Mesendoderm (in vitro differentiated cells): ENCODE measurements around the gene SESN2.

Experiments
- DNase-seq: peaks from one replicate; pipeline ENCODE4 v3.0.0; 2013
- H2AK5ac ChIP-seq: 2 replicates; pipeline ENCODE4 v1.6.1; 2013; ENCODE audit warnings: low read length, inconsistent platforms
- H2BK120ac ChIP-seq: 2 replicates; pipeline ENCODE4 v1.6.1; 2013; ENCODE audit warnings: low read depth, mild to moderate bottlenecking, low read length, moderate library complexity, mixed read lengths
- H2BK15ac ChIP-seq: replicated peaks from 2 replicates; pipeline ENCODE4 v1.6.1; 2013; ENCODE audit warnings: low read depth, mild to moderate bottlenecking, moderate library complexity
- H2BK5ac ChIP-seq: 2 replicates; pipeline ENCODE4 v1.6.1; 2013; ENCODE audit warnings: low read length, inconsistent platforms
- H3K18ac ChIP-seq: 2 replicates; pipeline ENCODE4 v1.6.1; 2013; ENCODE audit warnings: mild to moderate bottlenecking, low read length, mixed read lengths
- H3K23ac ChIP-seq: one replicate; pipeline ENCODE4 v1.6.1; 2013; ENCODE audit warnings: low read length
- H3K27ac ChIP-seq: 2 replicates; pipeline ENCODE4 v1.5.1; 2013; ENCODE audit warnings: low read depth, mild to moderate bottlenecking, inconsistent platforms, low read length, moderate library complexity
- H3K27me3 ChIP-seq: 2 replicates; pipeline ENCODE4 v1.6.1; 2013; ENCODE audit warnings: low read length, control low read depth, mild to moderate bottlenecking, inconsistent platforms; ENCODE audit not compliant: insufficient read depth, poor library complexity
- H3K36me3 ChIP-seq: 2 replicates; pipeline ENCODE4 v1.6.1; 2013; ENCODE audit warnings: low read length, inconsistent platforms; ENCODE audit not compliant: control insufficient read depth, insufficient read depth
- H3K4ac ChIP-seq: one replicate; pipeline ENCODE4 v1.6.1; 2013; ENCODE audit warnings: low read depth, mild to moderate bottlenecking, low read length, moderate library complexity
- H3K4me1 ChIP-seq: 2 replicates; pipeline ENCODE4 v1.6.1; 2013; ENCODE audit warnings: low read depth, low read length, inconsistent platforms; ENCODE audit not compliant: control insufficient read depth
- H3K4me2 ChIP-seq: 2 replicates; pipeline ENCODE4 v1.6.1; 2013; ENCODE audit warnings: low read length
- H3K4me3 ChIP-seq: 2 replicates; pipeline ENCODE4 v1.5.1; 2013; ENCODE audit warnings: mild to moderate bottlenecking, low read length
- H3K56ac ChIP-seq: one replicate; pipeline ENCODE4 v1.6.1; 2013; ENCODE audit warnings: low read length
- H3K79me1 ChIP-seq: 2 replicates; pipeline ENCODE4 v1.6.1; 2013; ENCODE audit warnings: low read length, inconsistent platforms
- H3K79me2 ChIP-seq: 2 replicates; pipeline ENCODE4 v1.6.1; 2013; ENCODE audit warnings: mild to moderate bottlenecking, low read length; ENCODE audit not compliant: control insufficient read depth, insufficient read depth
- H3K9ac ChIP-seq: 2 replicates; pipeline ENCODE4 v1.6.1; 2013; ENCODE audit warnings: low read length, inconsistent platforms
- H4K5ac ChIP-seq: one replicate; pipeline ENCODE4 v1.6.1; 2013; ENCODE audit warnings: low read length
- H4K8ac ChIP-seq: one replicate; pipeline ENCODE4 v1.6.1; 2013; ENCODE audit warnings: low read depth, mild to moderate bottlenecking, control low read depth, low read length, moderate library complexity
- WGBS: extraction: QIAGEN DNeasy Blood & Tissue Kit; methylation state at CpG from one replicate; pipeline ENCODE4 v1.1.7; 2013; ENCODE audit warnings: low lambda C conversion rate, missing lambda C conversion rate; ENCODE audit not compliant: insufficient coverage; ENCODE audit errors: extremely low coverage; 5-methylcytosine and 5-hydroxymethylcytosine counted together

SESN2 gene

DNA sequence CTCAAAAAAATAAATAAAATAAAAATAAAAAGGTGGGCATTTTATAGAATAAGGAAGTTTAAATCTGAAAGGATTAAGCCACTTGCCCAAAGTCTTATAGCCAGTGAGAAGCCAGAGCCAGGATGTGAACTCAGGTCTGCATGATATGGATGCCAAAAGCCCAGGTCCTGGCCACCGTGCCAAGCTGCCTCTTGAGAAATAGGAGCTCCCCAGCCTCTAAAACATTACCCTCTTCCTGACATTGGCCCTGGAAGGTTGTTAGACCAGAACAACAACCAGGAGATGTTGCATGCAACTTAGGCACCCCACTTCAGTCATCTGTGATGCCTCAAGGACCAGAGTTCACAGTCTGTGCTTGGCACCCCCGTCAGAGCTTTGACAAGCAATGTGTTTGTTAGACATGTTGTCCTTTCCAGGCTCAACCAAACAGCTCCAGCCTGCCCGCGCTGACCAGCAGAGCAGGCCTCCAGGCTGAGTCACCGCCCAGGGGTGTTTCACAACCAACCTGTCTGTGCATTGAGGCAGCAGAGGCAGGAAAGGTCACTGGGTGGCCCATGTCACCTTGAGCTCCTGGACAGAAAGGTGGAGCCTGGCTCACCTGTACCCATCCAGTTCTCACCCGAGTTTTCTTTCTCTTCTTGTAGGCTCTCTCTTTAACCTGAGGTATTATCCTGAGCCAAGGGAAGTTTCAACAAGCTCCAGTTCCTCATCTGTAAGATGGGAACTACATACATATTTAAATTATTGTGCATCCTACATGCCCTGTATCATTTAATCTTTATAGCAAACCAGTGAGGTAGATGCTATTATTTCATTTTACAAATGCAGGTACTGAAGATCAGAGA lies 54.6 kb downstream of the SESN2 start:
- H3K23ac ChIP-seq, result no peak overlapping the region
- no peak overlapping the region for H3K56ac ChIP-seq
- no peaks in the 10 kb centered on the region for H3K79me1 ChIP-seq
- no peaks in the 10 kb centered on the region for H3K4me1 ChIP-seq
- no peak overlapping the region for H2BK5ac ChIP-seq
- no peaks in the 10 kb centered on the region for H3K27me3 ChIP-seq
- H2BK15ac ChIP-seq, result no peak overlapping the region
- no CpG with 5 or more reads among the region's 6 CpGs for WGBS
- no peak overlapping the region for H2AK5ac ChIP-seq
- no peak overlapping the region for H4K8ac ChIP-seq
- no peak overlapping the region for H3K27ac ChIP-seq
- no peak for DNase-seq
- H3K36me3 ChIP-seq, result no peaks in the 10 kb centered on the region
- no peak overlapping the region for H3K9ac ChIP-seq
- H2BK120ac ChIP-seq, result no peak overlapping the region
- no peak overlapping the region for H3K4ac ChIP-seq
- no peak overlapping the region for H3K4me2 ChIP-seq
- no peak overlapping the region for H4K5ac ChIP-seq
- no peaks in the 10 kb centered on the region for H3K79me2 ChIP-seq
- no peak overlapping the region for H3K4me3 ChIP-seq
- no peak overlapping the region for H3K18ac ChIP-seq

DNA sequence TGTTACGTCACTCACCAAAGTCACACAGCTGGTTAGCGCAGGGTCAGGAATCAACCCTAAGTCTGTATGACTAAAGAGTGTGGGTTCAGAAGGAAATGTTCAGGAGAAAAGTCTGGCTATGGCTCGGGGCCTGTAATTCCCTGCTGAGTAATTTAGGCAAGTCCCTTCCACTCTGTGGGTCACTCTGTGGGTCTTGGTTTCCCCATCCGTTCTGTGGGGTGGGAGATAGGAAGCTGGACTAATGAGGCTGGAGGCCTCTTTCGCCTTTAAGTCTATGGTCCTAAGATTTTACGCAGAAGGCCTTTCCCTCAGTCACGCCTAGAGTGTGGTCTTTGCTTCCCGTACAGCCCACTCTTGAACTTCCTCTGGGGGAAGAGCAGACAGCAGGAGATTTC lies 55.2 kb downstream of the SESN2 start:
- no peak overlapping the region for H3K18ac ChIP-seq
- no peak overlapping the region for H3K23ac ChIP-seq
- H3K36me3 ChIP-seq, result no peaks in the 10 kb centered on the region
- no peak overlapping the region for H2BK5ac ChIP-seq
- no peaks in the 10 kb centered on the region for H3K79me1 ChIP-seq
- H3K79me2 ChIP-seq, result no peaks in the 10 kb centered on the region
- H3K56ac ChIP-seq, result no peak overlapping the region
- H4K8ac ChIP-seq, result no peak overlapping the region
- H3K4me2 ChIP-seq, result no peak overlapping the region
- H2BK120ac ChIP-seq, result no peak overlapping the region
- no peak overlapping the region for H3K4me3 ChIP-seq
- WGBS, result no CpG with 5 or more reads among the region's 8 CpGs
- no peak overlapping the region for H4K5ac ChIP-seq
- DNase-seq, result no peak
- no peak overlapping the region for H3K4ac ChIP-seq
- H3K4me1 ChIP-seq, result no peaks in the 10 kb centered on the region
- no peak overlapping the region for H2BK15ac ChIP-seq
- H2AK5ac ChIP-seq, result no peak overlapping the region
- H3K9ac ChIP-seq, result no peak overlapping the region
- no peak overlapping the region for H3K27ac ChIP-seq
- H3K27me3 ChIP-seq, result no peaks in the 10 kb centered on the region

DNA sequence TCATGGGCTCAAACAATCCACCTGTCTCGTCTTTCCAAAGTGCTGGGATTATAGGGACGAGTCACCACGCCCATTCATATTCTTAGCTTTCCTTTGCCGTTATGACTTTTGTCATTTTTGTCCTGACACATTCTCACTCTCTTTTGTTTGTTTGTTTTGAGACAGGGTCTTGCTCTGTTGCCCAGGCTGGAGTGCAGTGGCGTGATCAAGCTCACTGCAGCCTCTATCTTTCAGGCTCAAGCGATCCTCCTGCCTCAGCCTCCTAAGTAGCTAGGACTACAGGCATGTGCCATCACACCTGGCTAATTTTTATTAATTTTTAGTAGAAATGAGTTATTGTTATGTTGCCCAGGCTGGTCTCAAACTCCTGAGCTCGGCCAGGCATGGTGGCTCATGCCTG lies 57.7 kb downstream of the SESN2 start:
- H2BK120ac ChIP-seq, result no peak overlapping the region
- H4K8ac ChIP-seq, result no peak overlapping the region
- no peak overlapping the region for H3K9ac ChIP-seq
- H3K79me1 ChIP-seq, result no peaks in the 10 kb centered on the region
- H2AK5ac ChIP-seq, result no peak overlapping the region
- H3K56ac ChIP-seq, result no peak overlapping the region
- H3K4me2 ChIP-seq, result no peak overlapping the region
- H3K4me1 ChIP-seq, result no peaks in the 10 kb centered on the region
- no peak overlapping the region for H3K4me3 ChIP-seq
- H3K79me2 ChIP-seq, result no peaks in the 10 kb centered on the region
- no peak for DNase-seq
- no CpG with 5 or more reads among the region's 7 CpGs for WGBS
- no peak overlapping the region for H2BK5ac ChIP-seq
- no peak overlapping the region for H2BK15ac ChIP-seq
- no peak overlapping the region for H3K27ac ChIP-seq
- no peak overlapping the region for H3K4ac ChIP-seq
- H4K5ac ChIP-seq, result no peak overlapping the region
- no peak overlapping the region for H3K18ac ChIP-seq
- no peaks in the 10 kb centered on the region for H3K36me3 ChIP-seq
- no peak overlapping the region for H3K23ac ChIP-seq
- H3K27me3 ChIP-seq, result no peaks in the 10 kb centered on the region

DNA sequence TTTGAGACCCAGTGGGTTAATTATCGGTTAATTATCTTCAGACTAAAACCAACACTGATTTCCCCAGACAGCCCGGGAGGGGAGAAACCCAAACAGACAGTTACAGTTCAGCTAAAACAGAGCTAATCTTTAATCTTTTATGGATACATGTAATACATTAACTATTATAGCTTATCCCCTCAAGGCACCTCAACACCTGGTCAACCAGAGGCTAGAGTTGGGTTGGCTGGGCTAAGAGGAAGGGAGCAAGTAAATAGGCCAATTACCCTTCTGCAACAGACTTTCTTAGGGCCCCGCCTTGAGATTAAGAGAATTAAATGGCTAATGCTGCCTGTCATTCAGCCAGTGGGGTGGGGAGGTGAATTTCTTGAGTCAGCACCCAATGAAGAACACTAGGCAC lies 62.9 kb downstream of the SESN2 start:
- no peak overlapping the region for H3K4ac ChIP-seq
- H3K4me1 ChIP-seq, result no peaks in the 10 kb centered on the region
- no peak overlapping the region for H3K9ac ChIP-seq
- no peak overlapping the region for H2BK120ac ChIP-seq
- no peak overlapping the region for H2AK5ac ChIP-seq
- no peak overlapping the region for H3K56ac ChIP-seq
- no peaks in the 10 kb centered on the region for H3K27me3 ChIP-seq
- no peak overlapping the region for H3K4me2 ChIP-seq
- no peak overlapping the region for H3K27ac ChIP-seq
- H3K36me3 ChIP-seq, result no peaks in the 10 kb centered on the region
- H2BK15ac ChIP-seq, result no peak overlapping the region
- H3K23ac ChIP-seq, result no peak overlapping the region
- no peak overlapping the region for H3K18ac ChIP-seq
- no peak overlapping the region for H2BK5ac ChIP-seq
- no peak overlapping the region for H4K8ac ChIP-seq
- no CpG with 5 or more reads among the region's 3 CpGs for WGBS
- no peak overlapping the region for H3K4me3 ChIP-seq
- H3K79me1 ChIP-seq, result no peaks in the 10 kb centered on the region
- no peak for DNase-seq
- H4K5ac ChIP-seq, result no peak overlapping the region
- H3K79me2 ChIP-seq, result no peaks in the 10 kb centered on the region

DNA sequence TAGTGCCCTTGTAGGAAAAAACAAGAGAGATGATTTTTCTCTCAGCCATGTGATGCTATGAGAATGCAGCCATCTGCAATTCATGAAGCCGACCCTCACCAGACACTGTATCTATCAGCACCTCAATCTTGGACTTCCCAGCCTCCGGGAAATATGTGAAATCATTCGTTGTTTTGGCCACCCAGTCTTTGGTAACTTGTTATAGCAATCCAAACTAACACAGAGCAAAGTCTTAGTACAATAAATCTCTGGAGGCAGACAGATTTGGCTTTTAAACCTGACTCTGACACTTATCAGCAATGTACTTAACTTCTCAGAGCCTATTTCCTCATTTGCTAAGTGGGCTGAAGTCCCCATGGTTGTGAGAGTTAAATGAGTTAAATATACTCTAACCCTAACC lies 64.4 kb downstream of the SESN2 start:
- Histone ChIP-seq H4K8ac (no peak overlapping the region), H3K9ac (no peak overlapping the region), H3K4me2 (no peak overlapping the region), H3K79me1 (no peaks in the 10 kb centered on the region), H3K18ac (no peak overlapping the region), H2AK5ac (no peak overlapping the region), H2BK15ac (no peak overlapping the region), H3K56ac (no peak overlapping the region), H4K5ac (no peak overlapping the region), H3K27me3 (no peaks in the 10 kb centered on the region), H3K23ac (no peak overlapping the region), H3K4ac (no peak overlapping the region), H3K27ac (no peak overlapping the region), H2BK5ac (no peak overlapping the region), H3K4me1 (no peaks in the 10 kb centered on the region), H3K79me2 (no peaks in the 10 kb centered on the region), H2BK120ac (no peak overlapping the region), H3K4me3 (no peak overlapping the region), H3K36me3 (no peaks in the 10 kb centered on the region)
- WGBS, result no CpG with 5 or more reads among the region's 3 CpGs
- no peak for DNase-seq

DNA sequence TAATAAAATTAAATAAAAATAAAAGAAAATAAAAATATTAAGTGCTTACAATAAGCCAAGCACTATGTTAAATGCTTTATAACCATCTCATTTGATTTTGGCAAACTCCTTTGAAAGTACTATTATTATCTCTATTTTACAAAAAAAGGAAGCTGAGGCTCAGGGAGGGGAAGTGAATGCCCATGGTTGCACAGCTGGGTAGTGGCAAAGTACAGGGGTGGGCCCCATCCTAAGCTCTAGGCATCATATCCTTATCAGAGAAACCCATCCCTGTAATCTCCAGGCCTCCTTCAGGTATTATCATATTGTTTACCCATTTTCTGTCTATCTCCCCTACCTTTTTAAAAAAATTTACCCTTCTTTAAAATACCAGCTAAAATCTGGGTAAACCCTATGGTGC lies 67.2 kb downstream of the SESN2 start:
- Histone ChIP-seq H3K56ac (no peak overlapping the region), H3K9ac (no peak overlapping the region), H4K5ac (no peak overlapping the region), H3K4me3 (no peak overlapping the region), H3K36me3 (no peaks in the 10 kb centered on the region), H3K4me1 (no peaks in the 10 kb centered on the region), H2AK5ac (no peak overlapping the region), H3K4me2 (no peak overlapping the region), H2BK120ac (no peak overlapping the region), H3K4ac (no peak overlapping the region), H2BK5ac (no peak overlapping the region), H3K79me2 (no peaks in the 10 kb centered on the region), H3K27me3 (no peaks in the 10 kb centered on the region), H3K79me1 (no peaks in the 10 kb centered on the region), H2BK15ac (no peak overlapping the region), H3K18ac (no peak overlapping the region), H3K27ac (no peak overlapping the region), H4K8ac (no peak overlapping the region), H3K23ac (no peak overlapping the region)
- DNase-seq, result no peak
